Neural cell (in vitro differentiated cells): ENCODE results near the gene PDK2.

Source experiments
- MXI1 ChIP-seq: fragments of 450-650 bp; conservative IDR thresholded peaks from 2 replicates; pipeline ENCODE4 v1.6.1; 2014; ENCODE audit warnings: antibody characterized with exemption, mild to moderate bottlenecking; ENCODE audit not compliant: poor library complexity, severe bottlenecking
- POLR2AphosphoS5 ChIP-seq: IDR thresholded peaks from 2 replicates; pipeline ENCODE4 v1.6.1; 2012
- RAD21 ChIP-seq: fragments of 450-650 bp; conservative IDR thresholded peaks from 2 replicates; pipeline ENCODE4 v1.6.1; 2014; ENCODE audit warnings: antibody characterized with exemption, mild to moderate bottlenecking, moderate library complexity
- TAF1 ChIP-seq: IDR thresholded peaks from 2 replicates; pipeline ENCODE4 v1.6.1; 2012; ENCODE audit warnings: low read depth
- TF ChIP-seq, protein P1 (sequence below): fragments of 450-650 bp; IDR thresholded peaks from 2 replicates; pipeline ENCODE4 v1.5.1; 2014; ENCODE audit warnings: antibody characterized with exemption, mild to moderate bottlenecking, moderate library complexity; ENCODE audit not compliant: poor library complexity, severe bottlenecking
- TF ChIP-seq, protein P2 (sequence below): IDR thresholded peaks from 2 replicates; pipeline ENCODE4 v1.6.1; 2012; ENCODE audit warnings: borderline replicate concordance

DNA sequence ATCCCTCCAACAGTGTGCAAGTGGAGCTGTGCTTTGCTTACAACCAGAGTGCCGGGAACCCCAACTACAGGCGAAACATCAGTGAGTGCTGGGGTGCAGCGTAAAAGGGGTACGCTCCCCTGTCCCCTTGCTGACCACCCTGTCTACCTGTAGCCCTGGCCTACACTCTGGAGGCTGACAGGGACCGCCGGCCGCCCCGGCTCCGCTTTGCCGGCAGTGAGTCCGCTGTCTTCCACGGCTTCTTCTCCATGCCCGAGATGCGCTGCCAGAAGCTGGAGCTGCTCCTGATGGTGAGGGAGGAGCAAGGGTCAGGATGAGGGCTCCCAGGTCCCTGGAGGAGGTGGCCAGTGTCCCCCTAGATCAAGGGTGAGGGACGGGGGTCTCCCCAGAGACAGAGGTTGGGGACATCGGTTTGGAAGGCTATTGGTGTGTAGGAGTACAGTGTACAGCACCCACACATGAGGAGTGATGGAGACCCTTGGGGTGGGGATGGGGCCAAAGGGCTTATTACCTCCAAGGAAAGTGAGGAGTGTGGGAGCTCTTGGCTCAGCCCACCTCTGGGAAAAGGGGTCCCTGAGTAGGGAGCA is 19.6 kb upstream of the PDK2 start:
- TF ChIP-seq, protein P1, sequence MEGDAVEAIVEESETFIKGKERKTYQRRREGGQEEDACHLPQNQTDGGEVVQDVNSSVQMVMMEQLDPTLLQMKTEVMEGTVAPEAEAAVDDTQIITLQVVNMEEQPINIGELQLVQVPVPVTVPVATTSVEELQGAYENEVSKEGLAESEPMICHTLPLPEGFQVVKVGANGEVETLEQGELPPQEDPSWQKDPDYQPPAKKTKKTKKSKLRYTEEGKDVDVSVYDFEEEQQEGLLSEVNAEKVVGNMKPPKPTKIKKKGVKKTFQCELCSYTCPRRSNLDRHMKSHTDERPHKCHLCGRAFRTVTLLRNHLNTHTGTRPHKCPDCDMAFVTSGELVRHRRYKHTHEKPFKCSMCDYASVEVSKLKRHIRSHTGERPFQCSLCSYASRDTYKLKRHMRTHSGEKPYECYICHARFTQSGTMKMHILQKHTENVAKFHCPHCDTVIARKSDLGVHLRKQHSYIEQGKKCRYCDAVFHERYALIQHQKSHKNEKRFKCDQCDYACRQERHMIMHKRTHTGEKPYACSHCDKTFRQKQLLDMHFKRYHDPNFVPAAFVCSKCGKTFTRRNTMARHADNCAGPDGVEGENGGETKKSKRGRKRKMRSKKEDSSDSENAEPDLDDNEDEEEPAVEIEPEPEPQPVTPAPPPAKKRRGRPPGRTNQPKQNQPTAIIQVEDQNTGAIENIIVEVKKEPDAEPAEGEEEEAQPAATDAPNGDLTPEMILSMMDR = no peak
- TF ChIP-seq RAD21 (no peak), TAF1 (no peak), MXI1 (no peak), POLR2AphosphoS5 (no peak)
- TF ChIP-seq, protein P2, sequence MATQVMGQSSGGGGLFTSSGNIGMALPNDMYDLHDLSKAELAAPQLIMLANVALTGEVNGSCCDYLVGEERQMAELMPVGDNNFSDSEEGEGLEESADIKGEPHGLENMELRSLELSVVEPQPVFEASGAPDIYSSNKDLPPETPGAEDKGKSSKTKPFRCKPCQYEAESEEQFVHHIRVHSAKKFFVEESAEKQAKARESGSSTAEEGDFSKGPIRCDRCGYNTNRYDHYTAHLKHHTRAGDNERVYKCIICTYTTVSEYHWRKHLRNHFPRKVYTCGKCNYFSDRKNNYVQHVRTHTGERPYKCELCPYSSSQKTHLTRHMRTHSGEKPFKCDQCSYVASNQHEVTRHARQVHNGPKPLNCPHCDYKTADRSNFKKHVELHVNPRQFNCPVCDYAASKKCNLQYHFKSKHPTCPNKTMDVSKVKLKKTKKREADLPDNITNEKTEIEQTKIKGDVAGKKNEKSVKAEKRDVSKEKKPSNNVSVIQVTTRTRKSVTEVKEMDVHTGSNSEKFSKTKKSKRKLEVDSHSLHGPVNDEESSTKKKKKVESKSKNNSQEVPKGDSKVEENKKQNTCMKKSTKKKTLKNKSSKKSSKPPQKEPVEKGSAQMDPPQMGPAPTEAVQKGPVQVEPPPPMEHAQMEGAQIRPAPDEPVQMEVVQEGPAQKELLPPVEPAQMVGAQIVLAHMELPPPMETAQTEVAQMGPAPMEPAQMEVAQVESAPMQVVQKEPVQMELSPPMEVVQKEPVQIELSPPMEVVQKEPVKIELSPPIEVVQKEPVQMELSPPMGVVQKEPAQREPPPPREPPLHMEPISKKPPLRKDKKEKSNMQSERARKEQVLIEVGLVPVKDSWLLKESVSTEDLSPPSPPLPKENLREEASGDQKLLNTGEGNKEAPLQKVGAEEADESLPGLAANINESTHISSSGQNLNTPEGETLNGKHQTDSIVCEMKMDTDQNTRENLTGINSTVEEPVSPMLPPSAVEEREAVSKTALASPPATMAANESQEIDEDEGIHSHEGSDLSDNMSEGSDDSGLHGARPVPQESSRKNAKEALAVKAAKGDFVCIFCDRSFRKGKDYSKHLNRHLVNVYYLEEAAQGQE = no peak
